Adipocyte (in vitro differentiated cells): ENCODE measurements around the gene TMEM240.
A peak's percentile ranks its signal among the peaks of the same experiment; 100 is the strongest.

Experiments
- DNase-seq: peaks from one replicate; pipeline ENCODE4 v3.0.0-alpha.2; 2015; ENCODE audit warnings: low read depth
- H3K27me3 ChIP-seq: replicated peaks from 2 replicates; pipeline ENCODE4 v1.7.0; 2013; ENCODE audit warnings: mild to moderate bottlenecking, low read length, moderate library complexity; ENCODE audit not compliant: control insufficient read depth, insufficient read depth
- H3K36me3 ChIP-seq: 2 replicates; pipeline ENCODE4 v1.7.0; 2013; ENCODE audit warnings: low read length, mild to moderate bottlenecking, moderate library complexity; ENCODE audit not compliant: control insufficient read depth, insufficient read depth, severe bottlenecking
- H3K4me1 ChIP-seq: 2 replicates; pipeline ENCODE4 v1.7.0; 2013; ENCODE audit warnings: mild to moderate bottlenecking, low read length, moderate library complexity; ENCODE audit not compliant: control insufficient read depth, insufficient read depth
- H3K4me3 ChIP-seq: 2 replicates; pipeline ENCODE4 v1.7.0; 2013; ENCODE audit warnings: mild to moderate bottlenecking, low read length, moderate library complexity
- H3K9ac ChIP-seq: 2 replicates; pipeline ENCODE4 v1.7.0; 2013; ENCODE audit warnings: mild to moderate bottlenecking, low read length, moderate library complexity
- H3K9me3 ChIP-seq: 2 replicates; pipeline ENCODE4 v1.7.0; 2013; ENCODE audit warnings: mild to moderate bottlenecking, low read length, moderate library complexity; ENCODE audit not compliant: control insufficient read depth

The TMEM240 gene

GRCh38 chr1:1547011-1547410 lies 6.6 kb upstream of the TMEM240 start:
- peaks cover 14% of the 10 kb centered on the region for H3K36me3 ChIP-seq
- no peak overlapping the region for H3K4me3 ChIP-seq
- peaks cover 23% of the 10 kb centered on the region for H3K4me1 ChIP-seq
- no peaks in the 10 kb centered on the region for H3K27me3 ChIP-seq
- DNase-seq, result no peak
- H3K9ac ChIP-seq, result no peak overlapping the region
- no peaks in the 10 kb centered on the region for H3K9me3 ChIP-seq

GRCh38 chr1:1545946-1546737 lies 5.7 kb upstream of the TMEM240 start:
- no peaks in the 10 kb centered on the region for H3K9me3 ChIP-seq
- H3K4me1 ChIP-seq, result peaks cover 14% of the 10 kb centered on the region
- H3K36me3 ChIP-seq, result peaks cover 23% of the 10 kb centered on the region
- no peak for DNase-seq
- no peak overlapping the region for H3K4me3 ChIP-seq
- no peaks in the 10 kb centered on the region for H3K27me3 ChIP-seq
- no peak overlapping the region for H3K9ac ChIP-seq

GRCh38 chr1:1544544-1544943 lies 4.1 kb upstream of the TMEM240 start:
- Histone ChIP-seq H3K9ac (no peak overlapping the region), H3K9me3 (no peaks in the 10 kb centered on the region), H3K27me3 (no peaks in the 10 kb centered on the region), H3K36me3 (peaks cover 23% of the 10 kb centered on the region), H3K4me1 (peaks cover 4% of the 10 kb centered on the region), H3K4me3 (no peak overlapping the region)
- DNase-seq, result no peak

- Histone ChIP-seq H3K9me3 (no peaks in the 10 kb centered on the region), H3K9ac (no peak overlapping the region), H3K4me1 (peaks cover 4% of the 10 kb centered on the region), H3K4me3 (no peak overlapping the region), H3K27me3 (no peaks in the 10 kb centered on the region), H3K36me3 (peaks cover 23% of the 10 kb centered on the region)
- no peak for DNase-seq
These were observed 3.3 kb upstream of the TMEM240 start for GRCh38 chr1:1543706-1544099.

- no peak overlapping the region for H3K4me3 ChIP-seq
- no peaks in the 10 kb centered on the region for H3K9me3 ChIP-seq
- H3K9ac ChIP-seq, result no peak overlapping the region
- peaks cover 4% of the 10 kb centered on the region for H3K4me1 ChIP-seq
- peaks cover 23% of the 10 kb centered on the region for H3K36me3 ChIP-seq
- no peak for DNase-seq
- H3K27me3 ChIP-seq, result no peaks in the 10 kb centered on the region
These were observed 2.6 kb upstream of the TMEM240 start for GRCh38 chr1:1542766-1543705.

- DNase-seq, result no peak
- no peaks in the 10 kb centered on the region for H3K9me3 ChIP-seq
- H3K4me1 ChIP-seq, result peaks cover 4% of the 10 kb centered on the region
- no peaks in the 10 kb centered on the region for H3K27me3 ChIP-seq
- H3K4me3 ChIP-seq, result no peak overlapping the region
- peaks cover 23% of the 10 kb centered on the region for H3K36me3 ChIP-seq
- H3K9ac ChIP-seq, result no peak overlapping the region
These were observed 1.7 kb upstream of the TMEM240 start for GRCh38 chr1:1541956-1542765.

GRCh38 chr1:1540818-1541628 lies 599 bp upstream of the TMEM240 start:
- DNase-seq, result no peak
- no peaks in the 10 kb centered on the region for H3K27me3 ChIP-seq
- peaks cover 20% of the 10 kb centered on the region for H3K36me3 ChIP-seq
- H3K9ac ChIP-seq, result peak overlapping the region; percentile 77
- peak overlapping the region; percentile 64 for H3K4me3 ChIP-seq
- peaks cover 4% of the 10 kb centered on the region for H3K4me1 ChIP-seq
- no peaks in the 10 kb centered on the region for H3K9me3 ChIP-seq

- Histone ChIP-seq H3K36me3 (peaks cover 20% of the 10 kb centered on the region), H3K9ac (peak overlapping the region; percentile 64), H3K9me3 (no peaks in the 10 kb centered on the region), H3K4me1 (peaks cover 4% of the 10 kb centered on the region), H3K27me3 (no peaks in the 10 kb centered on the region), H3K4me3 (peak overlapping the region; percentile 74)
- peak; percentile 56 for DNase-seq
These were observed 924 bp downstream of the TMEM240 start for GRCh38 chr1:1539310-1540089.

GRCh38 chr1:1538989-1539309 lies 1.5 kb downstream of the TMEM240 start:
- H3K9ac ChIP-seq, result peak overlapping the region; percentile 64
- no peaks in the 10 kb centered on the region for H3K9me3 ChIP-seq
- peak overlapping the region; percentile 74 for H3K4me3 ChIP-seq
- no peak for DNase-seq
- peaks cover 20% of the 10 kb centered on the region for H3K36me3 ChIP-seq
- peaks cover 2% of the 10 kb centered on the region for H3K4me1 ChIP-seq
- H3K27me3 ChIP-seq, result no peaks in the 10 kb centered on the region

- Histone ChIP-seq H3K9ac (no peak overlapping the region), H3K36me3 (peaks cover 20% of the 10 kb centered on the region), H3K9me3 (no peaks in the 10 kb centered on the region)
These were observed 2.1 kb downstream of the TMEM240 start for GRCh38 chr1:1538334-1538733.

More at GRCh38 chr1:1538334-1538733, 2.1 kb downstream of the TMEM240 start:
- Histone ChIP-seq H3K4me3 (no peak overlapping the region), H3K4me1 (no peaks in the 10 kb centered on the region), H3K27me3 (no peaks in the 10 kb centered on the region)
- DNase-seq, result no peak
